GM20000 (cell line): ENCODE measurements around the gene CACNA1B.

Source experiments
- DNase-seq: peaks from one replicate; pipeline ENCODE4 v3.0.0; 2012; ENCODE audit warnings: low spot score
- TF ChIP-seq, protein P1 (sequence below): IDR thresholded peaks from 2 replicates; pipeline ENCODE4 v1.5.1; 2012; ENCODE audit warnings: mild to moderate bottlenecking, control low read depth; ENCODE audit errors: extremely low read depth, missing control alignments

CACNA1B gene

DNA sequence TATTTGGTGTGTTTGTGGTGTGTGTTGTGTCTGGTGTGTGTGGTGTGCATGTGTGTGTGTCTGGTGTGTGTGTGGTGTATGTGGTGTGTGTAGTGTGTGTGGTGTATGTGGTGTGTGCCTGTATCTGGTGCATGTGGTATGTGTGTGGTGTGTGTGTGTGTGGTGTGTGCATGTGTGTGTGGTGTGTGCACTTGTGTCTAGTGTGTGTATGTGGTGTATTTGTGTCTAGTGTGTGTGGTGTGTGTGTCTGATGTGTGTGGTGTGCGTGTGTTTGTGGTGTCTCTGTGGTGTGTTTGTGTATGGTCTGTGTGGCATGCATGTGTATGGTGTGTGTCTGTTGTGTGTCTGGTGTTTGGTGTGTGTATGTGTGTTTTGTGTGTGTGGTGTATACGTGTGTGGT is 71.1 kb downstream of the CACNA1B start:
- TF ChIP-seq, protein P1, sequence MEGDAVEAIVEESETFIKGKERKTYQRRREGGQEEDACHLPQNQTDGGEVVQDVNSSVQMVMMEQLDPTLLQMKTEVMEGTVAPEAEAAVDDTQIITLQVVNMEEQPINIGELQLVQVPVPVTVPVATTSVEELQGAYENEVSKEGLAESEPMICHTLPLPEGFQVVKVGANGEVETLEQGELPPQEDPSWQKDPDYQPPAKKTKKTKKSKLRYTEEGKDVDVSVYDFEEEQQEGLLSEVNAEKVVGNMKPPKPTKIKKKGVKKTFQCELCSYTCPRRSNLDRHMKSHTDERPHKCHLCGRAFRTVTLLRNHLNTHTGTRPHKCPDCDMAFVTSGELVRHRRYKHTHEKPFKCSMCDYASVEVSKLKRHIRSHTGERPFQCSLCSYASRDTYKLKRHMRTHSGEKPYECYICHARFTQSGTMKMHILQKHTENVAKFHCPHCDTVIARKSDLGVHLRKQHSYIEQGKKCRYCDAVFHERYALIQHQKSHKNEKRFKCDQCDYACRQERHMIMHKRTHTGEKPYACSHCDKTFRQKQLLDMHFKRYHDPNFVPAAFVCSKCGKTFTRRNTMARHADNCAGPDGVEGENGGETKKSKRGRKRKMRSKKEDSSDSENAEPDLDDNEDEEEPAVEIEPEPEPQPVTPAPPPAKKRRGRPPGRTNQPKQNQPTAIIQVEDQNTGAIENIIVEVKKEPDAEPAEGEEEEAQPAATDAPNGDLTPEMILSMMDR: no peak
- DNase-seq: no peak

DNA sequence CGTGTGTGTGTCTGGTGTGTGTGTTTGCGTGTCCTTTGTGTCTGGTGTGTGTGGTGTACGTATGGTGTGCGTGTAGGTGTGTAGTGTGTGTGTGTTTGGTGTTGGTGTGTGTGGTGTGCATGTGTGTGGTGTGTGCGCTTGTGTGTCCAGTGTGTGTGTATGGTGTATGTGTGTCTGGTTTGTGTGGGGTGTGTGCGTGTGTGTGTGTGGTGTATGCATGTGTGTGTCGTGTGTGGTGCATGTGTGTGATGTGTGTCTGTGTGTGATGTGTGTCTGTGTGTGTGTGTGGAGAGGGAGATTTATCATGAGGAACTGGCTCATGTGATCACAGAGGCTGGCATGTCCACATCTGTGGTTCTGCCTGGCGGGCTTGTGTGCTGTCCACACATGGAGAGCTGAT is 71.7 kb downstream of the CACNA1B start:
- DNase-seq: no peak
- TF ChIP-seq, protein P1: no peak

DNA sequence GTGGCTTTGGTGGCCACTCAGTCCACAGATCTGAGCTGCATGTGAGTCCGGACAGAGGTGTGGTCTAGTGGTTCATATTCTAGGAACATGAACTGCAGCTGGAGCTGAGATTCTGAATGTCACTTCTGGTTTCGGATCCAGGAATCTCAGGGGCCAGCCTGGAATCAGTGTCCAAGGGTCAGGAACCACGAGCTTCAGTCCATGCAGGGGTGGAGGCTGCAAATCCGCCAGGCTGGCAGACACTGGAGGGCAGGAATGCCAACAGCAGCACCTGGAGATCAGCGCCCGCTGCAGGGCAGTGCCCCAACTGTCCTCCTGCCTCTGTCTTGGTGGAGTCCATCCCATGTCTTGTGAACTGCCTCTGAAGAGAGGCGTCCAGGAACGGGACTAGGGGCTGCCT is 73.5 kb downstream of the CACNA1B start:
- TF ChIP-seq, protein P1: no peak
- no peak for DNase-seq

DNA sequence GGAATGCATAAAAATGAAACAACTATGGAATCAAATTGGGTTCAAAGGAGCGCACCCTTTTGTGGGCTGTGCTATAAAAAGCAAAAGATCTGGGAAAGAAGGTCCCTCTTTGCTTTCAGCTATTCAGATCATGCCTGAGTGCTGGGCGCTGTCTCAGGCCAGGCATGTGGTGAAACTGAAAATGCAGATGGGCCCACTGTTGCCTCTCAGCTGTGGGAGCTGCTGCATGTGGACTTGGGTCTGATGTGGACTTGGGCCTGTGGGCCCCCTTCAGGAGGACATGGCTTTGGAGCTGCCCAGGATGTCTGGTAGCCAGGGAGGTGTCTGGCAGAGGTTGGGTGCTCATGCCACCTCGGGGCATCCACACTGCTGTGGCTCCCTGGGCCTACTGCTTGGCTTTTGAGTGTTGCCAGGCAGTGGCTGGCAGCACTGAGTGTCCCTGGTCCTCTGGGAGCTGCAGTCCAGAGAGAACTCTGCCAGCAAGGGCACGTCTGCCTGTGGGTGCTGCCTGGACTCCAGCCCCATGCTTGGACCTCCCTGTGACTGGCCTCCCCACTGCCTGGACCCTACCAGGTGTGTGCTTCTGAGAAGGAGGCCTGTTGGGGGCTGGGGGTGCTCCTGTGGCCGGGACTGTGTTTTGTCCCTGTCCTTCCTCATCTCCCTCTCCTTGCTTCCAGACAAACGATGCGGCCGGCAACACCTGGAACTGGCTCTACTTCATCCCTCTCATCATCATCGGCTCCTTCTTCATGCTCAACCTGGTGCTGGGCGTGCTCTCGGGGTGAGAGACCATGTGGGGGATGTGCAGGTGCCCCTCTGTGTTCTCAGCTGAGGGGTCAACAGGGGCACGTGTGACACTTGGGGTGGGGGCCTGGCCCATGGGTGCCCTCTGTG is 74.3 kb downstream of the CACNA1B start:
- DNase-seq: no peak
- TF ChIP-seq, protein P1: no peak

DNA sequence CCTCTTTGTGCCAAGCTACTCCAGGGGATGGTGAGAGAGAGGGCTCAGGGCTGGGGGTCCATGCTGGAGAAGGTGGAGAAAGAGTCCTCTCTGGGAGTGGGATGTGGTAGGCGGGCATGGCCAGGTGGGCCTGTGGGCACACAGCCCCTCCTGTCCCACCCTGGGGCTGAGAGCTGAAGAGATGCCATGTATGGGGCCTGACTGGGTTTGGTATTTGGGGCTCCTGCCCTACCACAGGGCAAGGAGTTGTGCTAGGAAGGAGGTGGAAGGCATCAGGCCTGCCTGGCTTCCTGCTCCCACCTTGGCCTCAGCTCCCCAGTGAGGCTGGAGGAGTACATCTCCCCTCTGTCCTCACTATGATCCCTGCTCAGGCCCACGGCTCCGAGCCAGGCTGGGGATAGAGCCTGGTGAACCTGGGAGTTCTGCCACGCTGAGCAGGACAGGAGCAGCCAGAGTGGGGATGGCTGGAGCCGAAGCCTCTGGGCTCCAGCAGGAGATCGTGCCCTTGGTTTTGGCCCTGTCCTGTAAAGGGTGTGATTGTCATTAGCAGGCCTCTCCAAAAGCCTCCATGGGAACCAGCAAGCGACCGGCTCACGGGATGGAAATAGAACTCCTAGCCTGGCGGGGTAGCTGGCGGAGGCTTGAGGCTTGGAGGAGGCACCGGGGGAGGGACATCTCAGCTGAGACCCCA is 75.5 kb downstream of the CACNA1B start:
- TF ChIP-seq, protein P1: no peak
- DNase-seq: no peak

DNA sequence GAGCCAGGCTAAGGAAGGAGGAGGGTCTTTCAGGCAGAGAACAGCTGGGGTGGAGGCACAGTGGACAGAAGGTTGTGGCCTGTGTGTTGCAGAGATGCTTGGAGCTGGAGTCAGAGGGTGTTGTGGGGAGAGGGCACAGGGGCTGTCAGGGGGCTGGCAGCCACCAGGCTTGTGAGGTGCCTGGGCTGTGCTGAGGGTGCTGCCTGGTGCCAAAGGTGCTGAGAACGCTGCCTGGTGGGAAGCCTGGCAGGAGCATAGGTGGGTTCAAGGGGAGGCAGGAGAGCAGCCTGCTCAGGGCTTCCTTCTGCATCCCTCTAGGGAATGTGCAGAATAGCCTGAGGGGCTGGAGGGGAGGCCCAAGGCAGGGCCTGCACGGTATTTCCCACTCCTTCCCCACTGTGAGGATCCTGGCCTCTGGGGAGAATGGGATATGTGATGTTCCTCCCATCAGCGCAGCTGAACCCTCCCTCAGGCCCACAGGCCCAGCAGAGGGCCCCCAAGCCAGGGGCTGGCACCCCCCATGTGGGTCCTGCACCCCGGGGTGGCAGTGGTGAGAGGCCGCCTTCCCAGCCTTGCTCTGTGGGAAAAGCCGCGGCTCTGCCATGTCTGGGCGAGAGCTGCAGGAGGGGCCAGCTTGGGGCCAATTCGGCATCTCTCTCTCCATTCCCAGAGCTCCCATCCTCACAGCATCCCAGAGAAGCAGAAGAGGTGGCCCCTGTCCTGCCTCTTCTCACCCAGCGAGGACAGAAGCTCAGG is 76.3 kb downstream of the CACNA1B start:
- no peak for DNase-seq
- TF ChIP-seq, protein P1: no peak

DNA sequence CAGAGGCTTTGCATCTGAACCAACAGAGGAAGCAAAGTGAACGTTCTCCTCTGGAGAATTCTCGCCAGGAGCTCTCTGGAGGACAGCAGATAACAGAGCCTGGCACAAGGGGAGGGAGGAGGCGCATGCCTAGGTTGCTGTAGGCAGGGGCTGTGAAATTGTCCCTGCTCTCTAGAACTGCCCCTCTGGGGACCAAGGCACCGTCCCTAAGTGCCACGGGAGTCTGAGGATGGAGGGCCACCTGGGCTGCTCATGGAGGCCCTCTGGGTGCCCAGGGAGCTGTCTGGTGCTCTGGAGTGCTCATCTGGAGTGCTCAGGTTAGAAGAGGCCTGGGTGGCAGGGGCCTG is 77.6 kb downstream of the CACNA1B start:
- no peak for DNase-seq
- TF ChIP-seq, protein P1: no peak
